Upper lobe of left lung (tissue), 6 donors: ENCODE measurements around the gene SPTBN1. TPM values are rescaled to one million over a fixed set of nuclear protein-coding genes. Genes with fewer than 3 reads are reported as not detected.
"Not testable (repeated sequence)": the region's sequence is repeated elsewhere in the genome, so short reads cannot be mapped to it uniquely, and the experiment has no call there.

Experiments
- ATAC-seq, 2 donors: fragments of 200-7000 bp; cut with Tn5 transposase; one replicate each; pipeline ENCODE4 v1.9.1; 2022; ENCODE audit warnings: mild to moderate bottlenecking in 2 of 2, moderate library complexity in 2 of 2; ENCODE audit not compliant: low FRiP score in 2 of 2
- DNase-seq, 2 donors: peaks; one replicate each; pipeline ENCODE4 v3.0.0-alpha.2; 2019 to 2020
- H3K27ac ChIP-seq, 4 donors: fragments of 200-600 bp; sonication (generic); one replicate each; pipeline ENCODE4 v1.5.1; 2016 to 2019
- H3K27me3 ChIP-seq, 4 donors: fragments of 200-600 bp; sonication (generic); one replicate each; pipeline ENCODE4 v1.5.1; 2017 to 2019
- H3K36me3 ChIP-seq, 4 donors: fragments of 200-600 bp; sonication (generic); one replicate each; pipeline ENCODE4 v1.5.1; 2016 to 2019
- H3K4me1 ChIP-seq, 4 donors: fragments of 200-600 bp; sonication (generic); one replicate each; pipeline ENCODE4 v1.5.1; 2018 to 2019
- H3K4me3 ChIP-seq, 4 donors: fragments of 200-600 bp; sonication (generic); one replicate each; pipeline ENCODE4 v1.5.1; 2017 to 2019; ENCODE audit warnings: mild to moderate bottlenecking in 2 of 4, moderate library complexity in 1 of 4
- H3K9me3 ChIP-seq, 4 donors: fragments of 200-600 bp; sonication (generic); one replicate each; pipeline ENCODE4 v1.5.1; 2018 to 2019
- EP300 ChIP-seq, 4 donors: sonication (generic); formaldehyde crosslinking; IDR thresholded peaks; one replicate each; pipeline ENCODE4 v1.5.1; 2017; ENCODE audit warnings: antibody characterized with exemption in 4 of 4, control low read depth in 2 of 4
- POLR2A ChIP-seq, 4 donors: fragments of 450-650 bp; IDR thresholded peaks; one replicate each; pipeline ENCODE4 v1.5.1; 2016 to 2017; ENCODE audit warnings: antibody characterized with exemption in 4 of 4, mild to moderate bottlenecking in 2 of 4
- POLR2AphosphoS5 ChIP-seq, 2 donors: sonication (generic); formaldehyde crosslinking; IDR thresholded peaks; one replicate each; pipeline ENCODE4 v1.5.1; 2017; ENCODE audit warnings: antibody characterized with exemption in 2 of 2
- WGBS, 2 donors: methylation state at CpG; one replicate each; pipeline ENCODE4 v1.1.5; 2017 to 2018; 5-methylcytosine and 5-hydroxymethylcytosine counted together
- total RNA-seq, 6 donors: library from RNA; depleted of rRNA in 4 of 6; stranded (reverse); fragments of >200 nt in 4 of 6; gene quantifications; one replicate each; pipeline versions ENCODE4 v1.1.0 to v1.2.1, GENCODE V29; 2016 to 2021
- TF ChIP-seq, protein P1 (sequence below), 6 experiments: fragments of 450-650 bp in 4 of 6; fragments of 200-600 bp in 2 of 6; sonication (generic) in 2 of 6; IDR thresholded peaks; one replicate each; pipeline ENCODE4 v1.5.1; 2016 to 2019; ENCODE audit warnings: antibody characterized with exemption in 6 of 6
- donor health status: DM: no; HTN: no; CAD: no; lungs with moderate emphysema.
- donor health status: DM: no; HTN: yes; CAD: no; lungs with severe emphysema.

SPTBN1 gene
- total RNA-seq, 6 donors from 2014 or later, result 449 to 911 (median 654) TPM

DNA sequence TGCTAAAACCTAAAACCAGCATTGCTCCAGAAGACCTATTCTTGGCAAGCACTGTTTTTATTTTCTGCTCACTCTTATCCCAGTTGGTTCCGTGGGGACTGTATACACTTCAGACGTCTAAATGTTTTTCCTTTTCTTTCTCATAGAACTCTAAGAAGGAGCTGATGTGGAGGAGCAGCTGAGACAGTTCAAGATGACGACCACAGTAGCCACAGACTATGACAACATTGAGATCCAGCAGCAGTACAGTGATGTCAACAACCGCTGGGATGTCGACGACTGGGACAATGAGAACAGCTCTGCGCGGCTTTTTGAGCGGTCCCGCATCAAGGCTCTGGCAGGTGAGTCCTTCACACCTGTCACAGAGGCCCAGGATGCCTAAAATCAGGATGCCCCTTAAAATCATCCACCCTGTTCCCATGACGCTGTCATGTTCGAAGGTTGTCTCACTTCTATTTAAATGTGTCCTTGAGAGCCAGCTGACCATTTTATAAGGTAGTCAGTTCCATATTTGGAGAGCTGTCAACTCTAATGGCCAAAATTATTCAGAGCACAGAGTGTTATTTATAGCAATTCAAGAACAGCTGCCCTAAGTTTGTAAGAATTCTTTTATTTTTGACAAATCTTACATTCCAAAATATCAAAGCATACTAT is 70.2 kb downstream of the SPTBN1 start:
- 86 to 88% methylated on average over 12 of the region's 12 CpGs for WGBS, 2 donors
- ATAC-seq (no peak), DNase-seq (no peak)
- H3K36me3 ChIP-seq, result peaks cover 0 to 45% (median 26%) of the 10 kb centered on the region in 4 donors
- peaks cover 30 to 44% (median 39%) of the 10 kb centered on the region in 4 donors for H3K4me1 ChIP-seq
- no peak for TF ChIP-seq POLR2AphosphoS5 (IDR thresholded peaks at IDR 0.05)
- TF ChIP-seq, protein P1, sequence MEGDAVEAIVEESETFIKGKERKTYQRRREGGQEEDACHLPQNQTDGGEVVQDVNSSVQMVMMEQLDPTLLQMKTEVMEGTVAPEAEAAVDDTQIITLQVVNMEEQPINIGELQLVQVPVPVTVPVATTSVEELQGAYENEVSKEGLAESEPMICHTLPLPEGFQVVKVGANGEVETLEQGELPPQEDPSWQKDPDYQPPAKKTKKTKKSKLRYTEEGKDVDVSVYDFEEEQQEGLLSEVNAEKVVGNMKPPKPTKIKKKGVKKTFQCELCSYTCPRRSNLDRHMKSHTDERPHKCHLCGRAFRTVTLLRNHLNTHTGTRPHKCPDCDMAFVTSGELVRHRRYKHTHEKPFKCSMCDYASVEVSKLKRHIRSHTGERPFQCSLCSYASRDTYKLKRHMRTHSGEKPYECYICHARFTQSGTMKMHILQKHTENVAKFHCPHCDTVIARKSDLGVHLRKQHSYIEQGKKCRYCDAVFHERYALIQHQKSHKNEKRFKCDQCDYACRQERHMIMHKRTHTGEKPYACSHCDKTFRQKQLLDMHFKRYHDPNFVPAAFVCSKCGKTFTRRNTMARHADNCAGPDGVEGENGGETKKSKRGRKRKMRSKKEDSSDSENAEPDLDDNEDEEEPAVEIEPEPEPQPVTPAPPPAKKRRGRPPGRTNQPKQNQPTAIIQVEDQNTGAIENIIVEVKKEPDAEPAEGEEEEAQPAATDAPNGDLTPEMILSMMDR (IDR thresholded peaks at IDR 0.05), result no peak
- TF ChIP-seq POLR2A (IDR thresholded peaks at IDR 0.05), result no peak
- no peak for TF ChIP-seq EP300 (IDR thresholded peaks at IDR 0.05)
- no peaks in the 10 kb centered on the region for H3K9me3 ChIP-seq
- H3K4me3 ChIP-seq, result no peak overlapping the region
- peak overlapping the region in 2 of 4 donors; percentile 10 to 74 for H3K27ac ChIP-seq
- H3K27me3 ChIP-seq, result no peaks in the 10 kb centered on the region

DNA sequence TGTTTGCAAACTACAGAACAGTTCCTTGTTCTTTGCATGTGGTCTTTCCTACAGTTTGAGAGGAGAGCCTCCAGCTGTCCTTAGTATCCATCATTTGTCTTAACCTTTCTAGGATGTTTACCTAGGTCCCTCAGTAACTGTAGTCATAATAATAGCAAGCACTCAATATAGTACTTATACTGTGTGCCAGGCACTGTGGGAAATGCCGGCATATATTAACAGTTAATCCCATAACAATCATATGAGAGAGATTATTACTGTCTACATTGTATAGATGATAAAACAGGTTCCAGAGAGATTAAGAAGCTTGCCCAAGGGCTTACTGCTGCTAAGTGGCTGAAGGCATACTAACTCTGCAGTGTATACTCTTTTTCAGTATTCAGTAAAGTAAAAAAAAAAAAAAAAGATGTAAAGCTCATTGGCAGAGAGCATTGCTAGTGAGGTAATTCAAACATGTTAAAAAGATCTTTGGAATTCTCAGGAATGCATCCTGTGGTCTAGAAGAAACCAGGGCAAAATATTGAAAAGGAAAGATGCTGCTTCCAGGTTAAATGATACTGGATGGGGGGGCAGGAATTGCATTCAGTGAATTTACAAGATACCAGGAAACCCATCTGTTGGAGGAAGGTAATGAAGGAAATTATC is 72.3 kb downstream of the SPTBN1 start:
- no peaks in the 10 kb centered on the region for H3K27me3 ChIP-seq
- peaks cover 0 to 51% (median 26%) of the 10 kb centered on the region in 4 donors for H3K36me3 ChIP-seq
- 72 to 74% methylated on average over 1 of the region's 1 CpG for WGBS, 2 donors
- ATAC-seq (no peak), DNase-seq (no peak)
- H3K4me1 ChIP-seq, result peaks cover 36 to 49% (median 49%) of the 10 kb centered on the region in 4 donors
- TF ChIP-seq, protein P1 (IDR thresholded peaks at IDR 0.05), result no peak
- no peak for TF ChIP-seq POLR2AphosphoS5 (IDR thresholded peaks at IDR 0.05)
- TF ChIP-seq EP300 (IDR thresholded peaks at IDR 0.05), result no peak
- no peak for TF ChIP-seq POLR2A (IDR thresholded peaks at IDR 0.05)
- no peak overlapping the region for H3K4me3 ChIP-seq
- H3K9me3 ChIP-seq, result no peaks in the 10 kb centered on the region
- peak overlapping the region in 3 of 4 donors; percentile 0 to 49 (median 4) for H3K27ac ChIP-seq

DNA sequence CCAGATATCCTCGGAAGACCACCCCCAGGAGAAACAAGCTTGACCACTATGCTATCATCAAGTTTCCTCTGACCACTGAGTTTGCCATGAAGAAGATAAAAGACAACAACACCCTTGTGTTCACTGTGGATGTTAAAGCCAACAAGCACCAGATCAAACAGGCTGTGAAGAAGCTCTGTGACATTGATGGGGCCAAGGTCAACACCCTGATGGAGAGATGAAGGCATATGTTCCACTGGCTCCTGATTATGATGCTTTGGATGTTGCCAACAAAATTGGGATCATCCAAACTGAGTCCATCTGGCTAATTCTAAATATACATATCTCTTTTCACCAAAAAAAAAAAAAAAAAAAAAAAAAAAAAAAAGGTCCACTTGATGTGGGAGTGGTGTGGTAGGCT is 73.4 kb downstream of the SPTBN1 start:
- not testable (repeated sequence) for DNase-seq, H3K27me3 ChIP-seq, H3K4me3 ChIP-seq, H3K9me3 ChIP-seq, ATAC-seq, H3K27ac ChIP-seq
- Histone ChIP-seq H3K36me3 (peaks cover 0 to 62% (median 26%) of the 10 kb centered on the region in 4 donors), H3K4me1 (peaks cover 25 to 44% (median 41%) of the 10 kb centered on the region in 4 donors)
- 75 to 100% methylated on average over 1 of the region's 1 CpG for WGBS, 2 donors

DNA sequence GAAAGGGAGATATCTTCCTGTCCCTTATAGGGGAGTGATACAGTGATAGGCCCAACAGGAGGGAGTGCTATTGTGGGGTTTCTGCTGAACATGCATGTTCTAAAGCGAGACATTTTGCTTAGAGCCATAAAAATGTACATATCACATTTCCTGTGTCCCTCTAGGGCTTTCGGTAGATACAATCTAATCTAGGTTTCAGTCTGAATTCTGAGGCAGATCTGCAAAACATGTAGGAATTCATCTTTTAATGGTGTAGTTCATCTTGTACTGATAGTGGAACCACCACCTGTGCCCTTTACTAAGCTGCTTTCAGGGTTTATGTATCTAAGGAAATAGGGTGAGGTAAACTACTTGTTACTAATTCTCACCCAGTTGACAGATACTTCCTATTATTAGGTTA is 73.8 kb downstream of the SPTBN1 start:
- H3K9me3 ChIP-seq, result no peaks in the 10 kb centered on the region
- WGBS, 2 donors, result 83 to 92% methylated on average over 2 of the region's 2 CpGs
- no peak overlapping the region for H3K27ac ChIP-seq
- H3K27me3 ChIP-seq, result no peaks in the 10 kb centered on the region
- peaks cover 0 to 63% (median 28%) of the 10 kb centered on the region in 4 donors for H3K36me3 ChIP-seq
- H3K4me1 ChIP-seq, result peaks cover 22 to 41% (median 37%) of the 10 kb centered on the region in 4 donors
- ATAC-seq (no peak), DNase-seq (no peak)
- H3K4me3 ChIP-seq, result no peak overlapping the region
- no peak for TF ChIP-seq EP300 (IDR thresholded peaks at IDR 0.05)
- TF ChIP-seq POLR2AphosphoS5 (IDR thresholded peaks at IDR 0.05), result no peak
- no peak for TF ChIP-seq POLR2A (IDR thresholded peaks at IDR 0.05)

- Histone ChIP-seq H3K4me3 (no peak overlapping the region), H3K36me3 (peaks cover 0 to 64% (median 21%) of the 10 kb centered on the region in 4 donors), H3K27ac (peak overlapping the region in 3 of 4 donors; percentile 24 to 57 (median 54)), H3K4me1 (peaks cover 18 to 37% (median 33%) of the 10 kb centered on the region in 4 donors), H3K27me3 (no peaks in the 10 kb centered on the region), H3K9me3 (no peaks in the 10 kb centered on the region)
- no peak for ATAC-seq
- TF ChIP-seq EP300 (IDR thresholded peaks at IDR 0.05) (no peak), POLR2A (IDR thresholded peaks at IDR 0.05) (no peak), POLR2AphosphoS5 (IDR thresholded peaks at IDR 0.05) (no peak)
- TF ChIP-seq, protein P1 (IDR thresholded peaks at IDR 0.05), result no peak
- 74 to 79% methylated on average over 5 of the region's 5 CpGs for WGBS, 2 donors
- DNase-seq, result no peak
These were observed 75.4 kb downstream of the SPTBN1 start for GRCh38 chr2:54531558-54531957.
